GM12878 (cell line): ENCODE data around the gene ZNF417.

ENCODE experiments used
- MXI1 ChIP-seq: fragments of 150-350 bp; IDR thresholded peaks from 2 replicates; pipeline ENCODE4 v1.6.1; 2011; ENCODE audit warnings: low read depth, mild to moderate bottlenecking, inconsistent platforms, low read length, improper control_type of control experiment
- SIN3A ChIP-seq: IDR thresholded peaks from 2 replicates; pipeline ENCODE4 v1.6.1; 2012; ENCODE audit warnings: low read depth, low read length, improper control_type of control experiment
- TBL1XR1 ChIP-seq: IDR thresholded peaks from 2 replicates; pipeline ENCODE4 v1.6.1; 2012; ENCODE audit warnings: low read depth, low read length, improper control_type of control experiment

GRCh38 chr19:57887195-57887941 is 29.0 kb downstream of the ZNF417 start:
- no peak for TF ChIP-seq MXI1
- no peak for TF ChIP-seq SIN3A
- TF ChIP-seq TBL1XR1, result no peak
